Ovary (tissue), 9 donors: ENCODE data around the gene PHF2. TPM values are rescaled to one million over a fixed set of nuclear protein-coding genes. Genes with fewer than 3 reads are reported as not detected.

Source experiments
- DNase-seq, 5 donors: peaks; one replicate each; pipeline ENCODE4 v3.0.0-alpha.2; 2019 to 2020
- H3K27ac ChIP-seq, 2 donors: fragments of 200-600 bp; one replicate each; pipeline versions ENCODE4 v1.5.1 to v1.8.0; 2019 to 2022
- H3K27me3 ChIP-seq: fragments of 200-600 bp; one replicate; pipeline ENCODE4 v1.8.0; 2022
- H3K36me3 ChIP-seq: fragments of 200-600 bp; sonication (generic); one replicate; pipeline ENCODE4 v1.5.1; 2019
- H3K4me1 ChIP-seq: one replicate; pipeline ENCODE4 v1.8.1; 2013; ENCODE audit warnings: mild to moderate bottlenecking, moderate library complexity; ENCODE audit not compliant: insufficient read depth
- H3K4me3 ChIP-seq: fragments of 200-600 bp; sonication (generic); one replicate; pipeline ENCODE4 v1.5.1; 2017
- H3K9me3 ChIP-seq, 2 donors: fragments of 200-600 bp in 1 of 2; sonication (generic) in 1 of 2; one replicate each; pipeline versions ENCODE4 v1.5.1 to v1.8.1; 2013 to 2019; ENCODE audit warnings: mild to moderate bottlenecking in 1 of 2, moderate library complexity in 1 of 2
- EP300 ChIP-seq: sonication (generic); formaldehyde crosslinking; IDR thresholded peaks from one replicate; pipeline ENCODE4 v1.6.1; 2017; ENCODE audit warnings: antibody characterized with exemption
- POLR2A ChIP-seq: fragments of 450-650 bp; IDR thresholded peaks from one replicate; pipeline ENCODE4 v1.6.1; 2017; ENCODE audit warnings: antibody characterized with exemption, mild to moderate bottlenecking, moderate library complexity
- WGBS, 3 donors: extraction: QIAGEN DNeasy Blood & Tissue Kit in 1 of 3; methylation state at CpG; one replicate each; pipeline versions ENCODE4 v1.1.5 to v1.1.7; 2013 to 2017; 5-methylcytosine and 5-hydroxymethylcytosine counted together
- intact Hi-C, 4 donors: fragments of 100-400 bp; cut with DNase I; formaldehyde crosslinking; loops; one replicate each; pipeline versions ENCODE4 v1.11.0 to v1.15.1; 2022 to 2023
- polyA plus RNA-seq, 2 donors: library from polyadenylated mRNA; stranded (reverse); fragments of 200-250 nt in 1 of 2; fragments of 350-450 nt in 1 of 2; fragmentation: Illumina TruSeq in 1 of 2; extraction: RNeasy Lipid Tissue Mini Kit (QIAGEN cat#74804) in 1 of 2; gene quantifications; one replicate each; pipeline ENCODE4 v1.2.3, GENCODE V29; 2013 to 2014
- total RNA-seq, 7 donors: library from RNA; depleted of rRNA in 2 of 7; stranded (reverse); fragments of >200 nt in 2 of 7; fragmentation: NEBNext Ultra II Directional in 3 of 7; extraction: Animal tissue kit (Norgen Biotek cat#: 25700) in 3 of 7; gene quantifications; one replicate each; pipeline versions ENCODE4 v1.1.0 to v1.2.4, GENCODE V29; 2016 to 2023
- TF ChIP-seq, protein P1 (sequence below), 3 donors: fragments of 450-650 bp in 2 of 3; fragments of 200-600 bp in 1 of 3; IDR thresholded peaks; one replicate each; pipeline versions ENCODE4 v1.5.1 to v1.8.0; 2016 to 2022; ENCODE audit warnings: antibody characterized with exemption in 3 of 3, mild to moderate bottlenecking in 1 of 3
- donor health status: DM: no; HTN: no; CAD: no; lungs with moderate emphysema.
- donor health status: DM: no; HTN: no; CAD: no.
- donor health status: Bipolar disorder and iron deficiency.
- donor health status: DM: yes; HTN: yes; CAD: no.
- donor health status: DM: no; HTN: no; CAD: no.
- donor health status: DM: yes; HTN: yes; CAD: no.

Gene PHF2
- total and polyA plus RNA-seq, 9 donors: 20.3 to 50.1 (median 39.7) TPM

DNA sequence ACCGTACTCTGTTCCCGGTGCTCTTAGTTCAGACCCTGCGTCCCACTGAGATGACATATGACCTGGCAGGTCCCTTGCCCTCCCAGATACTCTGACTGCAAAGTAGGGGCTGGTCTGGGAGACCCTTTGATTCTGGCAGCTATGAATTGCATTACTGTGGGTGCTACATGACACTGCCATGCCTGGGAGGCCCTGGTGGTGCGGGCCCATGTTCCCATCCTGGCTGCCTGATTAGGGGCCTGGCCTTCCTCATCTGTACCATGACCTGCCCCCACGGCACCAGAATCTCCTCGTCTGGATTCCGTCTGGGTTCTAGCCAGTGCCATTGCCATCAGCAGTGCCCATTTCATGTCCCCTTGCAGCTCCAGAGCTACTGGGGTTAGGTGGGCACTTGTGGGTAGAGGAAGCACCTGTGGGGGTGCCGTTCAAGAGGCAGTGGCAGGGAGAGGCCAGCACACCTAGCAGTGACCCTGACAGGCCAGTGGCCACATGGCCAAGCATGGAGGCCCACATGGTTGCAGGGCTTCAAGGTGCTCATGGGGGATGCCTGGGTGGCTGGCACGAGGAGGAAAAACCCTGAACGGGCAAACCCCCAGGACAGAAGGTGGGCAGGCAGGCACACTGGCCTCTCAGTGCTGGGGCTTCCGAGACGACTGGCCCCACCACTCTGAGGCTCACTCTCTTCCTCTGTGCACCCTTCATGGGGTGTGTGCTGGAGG is 69.7 kb downstream of the PHF2 start:
- Histone ChIP-seq H3K36me3 (no peaks in the 10 kb centered on the region), H3K27ac (no peak overlapping the region), H3K27me3 (no peaks in the 10 kb centered on the region), H3K4me3 (no peak overlapping the region), H3K9me3 (no peaks in the 10 kb centered on the region), H3K4me1 (peaks cover 3% of the 10 kb centered on the region)
- DNase-seq: peak; percentile 3 to 24 (median 7)
- WGBS, 3 donors: 91 to 94% (median 92%) methylated on average over 12 of the region's 12 CpGs
- TF ChIP-seq POLR2A (no peak), EP300 (no peak)
- intact Hi-C loops: loop anchor here in 1 of 4 donors (10.0 kb wide), 1 partner anchor 61 kb away; no protein-coding TSS in a partner anchor

DNA sequence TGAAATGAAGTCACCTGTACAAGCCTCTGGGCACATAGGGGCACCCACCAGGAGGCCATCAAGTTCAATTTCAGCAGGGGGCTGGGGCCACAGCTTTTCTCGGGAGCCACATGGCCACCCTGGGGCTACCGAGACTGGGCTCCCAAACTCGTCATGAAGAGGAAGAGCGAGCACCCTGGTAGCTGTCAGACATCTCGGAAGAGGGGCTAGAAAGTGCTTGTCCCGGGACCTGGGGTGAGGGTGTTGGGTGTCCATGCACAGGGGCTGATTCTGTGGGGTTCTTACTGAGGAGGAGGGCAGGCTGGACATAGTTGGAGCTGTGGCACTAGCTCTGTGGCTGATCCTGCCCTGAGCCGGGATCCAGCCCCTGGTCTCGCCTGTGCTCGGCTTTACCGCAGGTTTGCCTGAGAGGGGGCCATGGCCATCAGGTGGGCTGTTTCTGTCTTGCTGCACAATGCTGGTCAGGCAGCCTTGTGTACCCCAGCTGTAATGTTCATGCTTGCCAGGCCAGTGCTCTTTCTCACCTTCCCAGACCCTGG is 70.3 kb downstream of the PHF2 start:
- WGBS, 3 donors: 92 to 96% (median 95%) methylated on average over 10 of the region's 10 CpGs
- no peak for TF ChIP-seq POLR2A
- TF ChIP-seq, protein P1, sequence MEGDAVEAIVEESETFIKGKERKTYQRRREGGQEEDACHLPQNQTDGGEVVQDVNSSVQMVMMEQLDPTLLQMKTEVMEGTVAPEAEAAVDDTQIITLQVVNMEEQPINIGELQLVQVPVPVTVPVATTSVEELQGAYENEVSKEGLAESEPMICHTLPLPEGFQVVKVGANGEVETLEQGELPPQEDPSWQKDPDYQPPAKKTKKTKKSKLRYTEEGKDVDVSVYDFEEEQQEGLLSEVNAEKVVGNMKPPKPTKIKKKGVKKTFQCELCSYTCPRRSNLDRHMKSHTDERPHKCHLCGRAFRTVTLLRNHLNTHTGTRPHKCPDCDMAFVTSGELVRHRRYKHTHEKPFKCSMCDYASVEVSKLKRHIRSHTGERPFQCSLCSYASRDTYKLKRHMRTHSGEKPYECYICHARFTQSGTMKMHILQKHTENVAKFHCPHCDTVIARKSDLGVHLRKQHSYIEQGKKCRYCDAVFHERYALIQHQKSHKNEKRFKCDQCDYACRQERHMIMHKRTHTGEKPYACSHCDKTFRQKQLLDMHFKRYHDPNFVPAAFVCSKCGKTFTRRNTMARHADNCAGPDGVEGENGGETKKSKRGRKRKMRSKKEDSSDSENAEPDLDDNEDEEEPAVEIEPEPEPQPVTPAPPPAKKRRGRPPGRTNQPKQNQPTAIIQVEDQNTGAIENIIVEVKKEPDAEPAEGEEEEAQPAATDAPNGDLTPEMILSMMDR (IDR thresholded peaks at IDR 0.05): no peak
- no peak for TF ChIP-seq EP300
- H3K9me3 ChIP-seq: no peaks in the 10 kb centered on the region
- H3K27ac ChIP-seq: no peak overlapping the region
- no peaks in the 10 kb centered on the region for H3K27me3 ChIP-seq
- intact Hi-C loops: loop anchor here in 1 of 4 donors (10.0 kb wide), 1 partner anchor 62 kb away; no protein-coding TSS in a partner anchor
- no peak overlapping the region for H3K4me3 ChIP-seq
- H3K4me1 ChIP-seq: peaks cover 3% of the 10 kb centered on the region
- no peaks in the 10 kb centered on the region for H3K36me3 ChIP-seq
- peak in 4 of 5 donors; percentile 2 to 13 (median 8) for DNase-seq

DNA sequence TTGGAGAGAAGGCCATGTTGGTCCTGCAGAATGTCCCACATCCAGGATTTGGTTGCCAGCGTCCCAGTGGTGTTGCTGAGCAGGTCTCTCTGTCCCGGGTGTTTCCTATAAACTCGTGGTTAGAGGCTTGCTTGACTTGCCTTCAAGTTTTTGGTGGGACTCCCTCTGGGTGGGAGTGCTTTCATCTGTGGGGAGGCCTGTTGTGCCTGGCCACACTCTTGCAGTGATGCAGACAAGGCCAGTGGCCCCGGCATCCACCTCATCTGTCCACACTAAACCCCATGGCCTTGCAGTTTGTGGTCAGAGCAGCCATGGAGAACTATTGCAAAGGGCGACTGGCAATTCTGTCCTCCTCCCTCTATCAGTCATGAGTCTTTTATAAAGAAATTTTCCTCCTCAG is 71.8 kb downstream of the PHF2 start:
- Histone ChIP-seq H3K4me1 (peaks cover under 1% of the 10 kb centered on the region), H3K27ac (no peak overlapping the region), H3K9me3 (no peaks in the 10 kb centered on the region), H3K36me3 (no peaks in the 10 kb centered on the region), H3K4me3 (no peak overlapping the region), H3K27me3 (no peaks in the 10 kb centered on the region)
- intact Hi-C loops: loop anchor here in 1 of 4 donors (10.0 kb wide), 1 partner anchor 63 kb away; no protein-coding TSS in a partner anchor
- no peak for TF ChIP-seq POLR2A
- TF ChIP-seq, protein P1 (IDR thresholded peaks at IDR 0.05): no peak
- no peak for TF ChIP-seq EP300
- WGBS, 3 donors: 88 to 94% (median 90%) methylated on average over 5 of the region's 5 CpGs
- peak in 1 of 5 donors; percentile 7 for DNase-seq

DNA sequence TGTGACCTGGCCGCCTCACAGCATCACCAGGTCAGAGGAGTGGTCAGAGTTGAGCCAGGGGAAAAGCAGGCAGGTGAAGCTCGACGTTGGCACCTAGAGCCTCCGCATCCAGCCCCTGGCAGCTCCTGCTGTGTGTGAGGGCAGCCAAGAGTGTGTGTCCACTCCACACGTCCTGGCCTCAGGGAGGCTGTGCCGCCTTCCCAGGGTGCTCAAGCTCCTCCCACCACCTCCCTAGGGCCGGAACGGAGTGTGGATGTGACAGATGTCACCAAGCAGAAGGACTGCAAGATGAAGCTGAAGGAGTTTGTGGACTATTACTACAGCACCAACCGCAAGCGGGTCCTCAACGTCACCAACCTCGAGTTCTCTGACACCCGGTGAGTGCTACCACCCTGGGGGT is 72.5 kb downstream of the PHF2 start:
- intact Hi-C loops: loop anchor here in 1 of 4 donors (10.0 kb wide), 1 partner anchor 64 kb away; no protein-coding TSS in a partner anchor
- TF ChIP-seq, protein P1 (IDR thresholded peaks at IDR 0.05): no peak
- no peak for TF ChIP-seq EP300
- H3K36me3 ChIP-seq: no peaks in the 10 kb centered on the region

More for the DNA sequence above, 72.5 kb downstream of the PHF2 start:
- Histone ChIP-seq H3K27me3 (no peaks in the 10 kb centered on the region), H3K4me3 (no peak overlapping the region), H3K9me3 (no peaks in the 10 kb centered on the region), H3K4me1 (no peaks in the 10 kb centered on the region), H3K27ac (no peak overlapping the region)
- WGBS, 3 donors: 92 to 93% (median 92%) methylated on average over 13 of the region's 13 CpGs
- DNase-seq: peak in 4 of 5 donors; percentile 7 to 19 (median 10)
